HepG2 (cell line): ENCODE results near the gene CDX2.

ENCODE experiments used
- ASH2L ChIP-seq: fragments of 300-600, 200-600 bp; sonication (generic); IDR thresholded peaks from 2 replicates; pipeline ENCODE4 v1.7.0; 2017; ENCODE audit warnings: low read depth, mild to moderate bottlenecking, moderate library complexity, mixed read lengths, low read length; ENCODE audit not compliant: insufficient read length
- CREB3 ChIP-seq: sonication (generic); formaldehyde crosslinking; IDR thresholded peaks from 2 replicates; pipeline ENCODE4 v1.5.0; 2020; ENCODE audit warnings: missing genetic modification reagents
- CTCF ChIP-seq: sonication (generic); formaldehyde crosslinking; IDR thresholded peaks from 2 replicates; pipeline ENCODE4 v1.5.0; 2020; ENCODE audit warnings: mild to moderate bottlenecking, missing genetic modification reagents, moderate library complexity
- FLYWCH1 ChIP-seq: sonication (generic); formaldehyde crosslinking; IDR thresholded peaks from 2 replicates; pipeline ENCODE4 v1.8.1; 2023; ENCODE audit warnings: mild to moderate bottlenecking, missing genetic modification reagents
- JUND ChIP-seq: sonication (generic); formaldehyde crosslinking; IDR thresholded peaks from 2 replicates; pipeline ENCODE4 v1.8.0; 2022; ENCODE audit warnings: mild to moderate bottlenecking, missing genetic modification reagents
- KAT2B ChIP-seq: fragments of 150-350 bp; IDR thresholded peaks from 2 replicates; pipeline ENCODE4 v1.6.1; 2014; ENCODE audit warnings: low read depth, low read length, borderline replicate concordance
- MYC ChIP-seq: sonication (generic); formaldehyde crosslinking; IDR thresholded peaks from 2 replicates; pipeline ENCODE4 v1.9.0; 2021; ENCODE audit warnings: missing genetic modification reagents, borderline replicate concordance
- POLR2A ChIP-seq, 2 experiments: IDR thresholded peaks; 2 replicates each; pipeline ENCODE4 v1.6.1; 2011; ENCODE audit warnings: low read depth in 2 of 2, low read length in 2 of 2, mild to moderate bottlenecking in 1 of 2, moderate library complexity in 1 of 2; ENCODE audit not compliant: insufficient read depth in 1 of 2
- POLR2AphosphoS5 ChIP-seq: IDR thresholded peaks from 2 replicates; pipeline ENCODE4 v1.6.1; 2012; ENCODE audit warnings: low read depth, low read length
- RARG ChIP-seq: sonication (generic); formaldehyde crosslinking; IDR thresholded peaks from 2 replicates; pipeline ENCODE4 v1.4.0; 2020; ENCODE audit warnings: low read depth, mild to moderate bottlenecking, missing genetic modification reagents
- ZBTB38 ChIP-seq: sonication (generic); formaldehyde crosslinking; IDR thresholded peaks from 2 replicates; pipeline ENCODE4 v1.5.1; 2020; ENCODE audit warnings: mild to moderate bottlenecking, missing genetic modification reagents
- ZNF326 ChIP-seq: sonication (generic); formaldehyde crosslinking; IDR thresholded peaks from 2 replicates; pipeline ENCODE4 v1.4.0; 2020; ENCODE audit warnings: missing genetic modification reagents, borderline replicate concordance
- ZNF557 ChIP-seq: sonication (generic); formaldehyde crosslinking; IDR thresholded peaks from 2 replicates; pipeline ENCODE4 v1.4.0; 2020; ENCODE audit warnings: missing genetic modification reagents

- no peak for TF ChIP-seq RARG (CRISPR knock-in tag)
- no peak for TF ChIP-seq ZBTB38 (CRISPR knock-in tag)
- TF ChIP-seq ZNF326 = no peak
- no peak for TF ChIP-seq CTCF (CRISPR knock-in tag)
- no peak for TF ChIP-seq JUND (CRISPR knock-in tag)
- TF ChIP-seq POLR2A (IDR thresholded peaks at IDR 0.05; ENCODE audit: insufficient read depth in 1 of 2, low read depth in 2 of 2, low read length in 2 of 2) = no peak
- TF ChIP-seq ASH2L = no peak
- no peak for TF ChIP-seq FLYWCH1
- no peak for TF ChIP-seq MYC (CRISPR knock-in tag)
- no peak for TF ChIP-seq ZNF557 (CRISPR knock-in tag)
- TF ChIP-seq KAT2B = no peak
- no peak for TF ChIP-seq CREB3 (CRISPR knock-in tag)
- TF ChIP-seq POLR2AphosphoS5 = no peak
Observed at GRCh38 chr13:27970382-27971235, 1.5 kb upstream of the CDX2 start.
